IPS DF 4.7 (cell line): ENCODE results near the gene OTOL1.
"Not testable (repeated sequence)": the region's sequence is repeated elsewhere in the genome, so short reads cannot be mapped to it uniquely, and the experiment has no call there.

Experiments used
- DNase-seq: peaks from one replicate; pipeline ENCODE4 v3.0.0-alpha.2; 2013; ENCODE audit warnings: low spot score; ENCODE audit errors: extremely low read depth

OTOL1 gene

GRCh38 chr3:161496508-161496907 is at the start of gene OTOL1:
TSS of gene OTOL1 (plus strand) at chr3:161496808. CDS start at chr3:161496808, 0 bp downstream.
- DNase-seq = no peak

GRCh38 chr3:161449785-161450184 is 46.8 kb upstream of the OTOL1 start:
- DNase-seq = no peak

- no peak for DNase-seq
These were observed 44.4 kb upstream of the OTOL1 start for GRCh38 chr3:161452179-161452578.

- DNase-seq = no peak
These were observed 42.0 kb upstream of the OTOL1 start for GRCh38 chr3:161454615-161455014.

GRCh38 chr3:161455962-161456361 is 40.6 kb upstream of the OTOL1 start:
- no peak for DNase-seq

GRCh38 chr3:161462138-161462537 is 34.5 kb upstream of the OTOL1 start:
- no peak for DNase-seq

- no peak for DNase-seq
These were observed 25.4 kb upstream of the OTOL1 start for GRCh38 chr3:161471211-161471610.

- no peak for DNase-seq
These were observed 22.5 kb upstream of the OTOL1 start for GRCh38 chr3:161474139-161474538.

GRCh38 chr3:161474741-161475140 is 21.9 kb upstream of the OTOL1 start:
- DNase-seq = no peak

GRCh38 chr3:161475206-161475605 is 21.4 kb upstream of the OTOL1 start:
- DNase-seq = no peak

GRCh38 chr3:161475905-161476304 is 20.7 kb upstream of the OTOL1 start:
- no peak for DNase-seq

GRCh38 chr3:161484226-161484625 is 12.4 kb upstream of the OTOL1 start:
- DNase-seq = no peak

- not testable (repeated sequence) for DNase-seq
These were observed 8.3 kb upstream of the OTOL1 start for GRCh38 chr3:161488284-161488683.

- no peak for DNase-seq
These were observed 7.2 kb upstream of the OTOL1 start for GRCh38 chr3:161489395-161489794.

GRCh38 chr3:161490845-161491244 is 5.8 kb upstream of the OTOL1 start:
- not testable (repeated sequence) for DNase-seq

- no peak for DNase-seq
These were observed 1.8 kb downstream of the OTOL1 start for GRCh38 chr3:161498259-161498921.

GRCh38 chr3:161500068-161500796 is 3.6 kb downstream of the OTOL1 start:
- DNase-seq = no peak

- no peak for DNase-seq
These were observed 6.7 kb downstream of the OTOL1 start for GRCh38 chr3:161503271-161503670.

- no peak for DNase-seq
These were observed 12.4 kb downstream of the OTOL1 start for GRCh38 chr3:161508852-161509477.

- DNase-seq = no peak
These were observed 14.1 kb downstream of the OTOL1 start for GRCh38 chr3:161510510-161511260.

GRCh38 chr3:161523916-161524315 is 27.3 kb downstream of the OTOL1 start:
- DNase-seq = no peak

GRCh38 chr3:161531930-161532329 is 35.3 kb downstream of the OTOL1 start:
- DNase-seq = no peak
